Endothelial cell of umbilical vein (primary cell): Measurements from ENCODE around the gene HUWE1. TPM values are rescaled to one million over a fixed set of nuclear protein-coding genes. Genes with fewer than 3 reads are reported as not detected.

Source experiments
- BruUV-seq: library from RNA; stranded (reverse); fragments of 400-500 nt; replicated peaks from 2 replicates; lab custom pipeline; 2021; lab: Mats Ljungman, UMichigan
- CTCF ChIA-PET: fragments of 300-600, 350-600 bp; sonication (Branson Sonifier 250); formaldehyde crosslinking; loops from one replicate; lab custom pipeline; 2021; ENCODE audit warnings: antibody characterized with exemption, inconsistent platforms; lab: Charles Lee
- POLR2A ChIA-PET: fragments of 300-600, 350-600 bp; sonication (Branson Sonifier 250); formaldehyde crosslinking; loops from one replicate; lab custom pipeline; 2021; ENCODE audit warnings: antibody characterized with exemption, inconsistent platforms; lab: Charles Lee
- DNase-seq: peaks from one replicate; pipeline ENCODE4 v3.0.0-alpha.2; 2011; ENCODE audit warnings: low read depth, low spot score
- FAIRE-seq: peaks from 2 replicates; lab custom pipeline; 2011; peaks lifted over from hg19 to GRCh38; lab: Jason Lieb, UNC
- H2AFZ ChIP-seq: 2 replicates; pipeline ENCODE4 v1.6.0; 2012; ENCODE audit warnings: low read depth, low read length, control low read depth, inconsistent platforms
- H3K27ac ChIP-seq: 2 replicates; pipeline ENCODE4 v1.5.1; 2011; ENCODE audit warnings: low read depth, mild to moderate bottlenecking, control low read depth, low read length, moderate library complexity; ENCODE audit not compliant: insufficient read depth
- H3K27me3 ChIP-seq, 2 experiments: 2 replicates each; pipeline versions ENCODE4 v1.6.0 to v1.6.1; 2011; ENCODE audit warnings: low read length in 2 of 2, mixed read lengths in 1 of 2; ENCODE audit not compliant: control insufficient read depth in 2 of 2, insufficient read depth in 2 of 2
- H3K36me3 ChIP-seq, 2 experiments: 2 replicates in 1 of 2; 3 replicates in 1 of 2; pipeline ENCODE4 v1.5.1; 2011; ENCODE audit warnings: low read length in 2 of 2, mild to moderate bottlenecking in 1 of 2, moderate library complexity in 1 of 2; ENCODE audit not compliant: control insufficient read depth in 2 of 2, insufficient read depth in 2 of 2; ENCODE audit errors: extremely low read depth in 1 of 2
- H3K4me1 ChIP-seq: 3 replicates; pipeline ENCODE4 v1.5.1; 2011; ENCODE audit warnings: mild to moderate bottlenecking, low read length; ENCODE audit not compliant: control insufficient read depth, insufficient read depth; ENCODE audit errors: extremely low read depth
- H3K4me2 ChIP-seq: 2 replicates; pipeline ENCODE4 v1.6.1; 2011; ENCODE audit warnings: low read length, control low read depth, mixed read lengths; ENCODE audit not compliant: insufficient read depth
- H3K4me3 ChIP-seq, 3 experiments: fragments of 200-600 bp in 1 of 3; sonication (generic), shearing (Covaris generic) in 1 of 3; replicated peaks in 1 of 3; 2 replicates each; pipeline ENCODE4 v1.5.1; 2011 to 2016; ENCODE audit warnings: control low read depth in 3 of 3, low read length in 3 of 3, mild to moderate bottlenecking in 2 of 3, inconsistent platforms in 1 of 3, low read depth in 1 of 3, moderate library complexity in 1 of 3; ENCODE audit not compliant: insufficient read depth in 1 of 3
- H3K79me2 ChIP-seq: 2 replicates; pipeline ENCODE4 v1.6.0; 2012; ENCODE audit warnings: low read length, inconsistent platforms; ENCODE audit not compliant: control insufficient read depth, insufficient read depth
- H3K9ac ChIP-seq: replicated peaks from 2 replicates; pipeline ENCODE3; 2011; ENCODE audit warnings: low read length, control low read depth; ENCODE audit not compliant: insufficient read depth; ENCODE audit errors: extremely low read depth
- H3K9me1 ChIP-seq: replicated peaks from 3 replicates; pipeline ENCODE4 v1.6.0; 2011; ENCODE audit warnings: mild to moderate bottlenecking, low read length; ENCODE audit not compliant: control insufficient read depth, insufficient read depth; ENCODE audit errors: extremely low read depth
- H3K9me3 ChIP-seq: replicated peaks from 2 replicates; pipeline ENCODE4 v1.5.1; 2012; ENCODE audit warnings: low read length, inconsistent platforms; ENCODE audit not compliant: control insufficient read depth, insufficient read depth
- H4K20me1 ChIP-seq: replicated peaks from 2 replicates; pipeline ENCODE3; 2011; ENCODE audit warnings: mild to moderate bottlenecking, low read length; ENCODE audit not compliant: control insufficient read depth, insufficient read depth; ENCODE audit errors: extremely low read depth
- CTCF ChIP-seq, 2 donors: IDR thresholded peaks; 1 replicate in 1 of 2; 2 replicates in 1 of 2; pipeline ENCODE4 v1.5.1; 2011; ENCODE audit warnings: low read length in 2 of 2, mild to moderate bottlenecking in 2 of 2, moderate library complexity in 2 of 2, control low read depth in 1 of 2, inconsistent platforms in 1 of 2, low read depth in 1 of 2; ENCODE audit not compliant: insufficient read depth in 1 of 2; ENCODE audit errors: extremely low read depth in 1 of 2
- EZH2 ChIP-seq: IDR thresholded peaks from 2 replicates; pipeline ENCODE4 v1.6.1; 2012; ENCODE audit warnings: borderline replicate concordance, low read depth, mild to moderate bottlenecking, moderate library complexity, low read length, inconsistent platforms; ENCODE audit not compliant: severe bottlenecking
- FOS ChIP-seq: IDR thresholded peaks from 2 replicates; pipeline ENCODE4 v1.6.1; 2011; ENCODE audit warnings: mild to moderate bottlenecking, low read length, moderate library complexity, borderline replicate concordance; ENCODE audit not compliant: insufficient read depth
- GATA2 ChIP-seq: IDR thresholded peaks from 2 replicates; pipeline ENCODE4 v1.7.0; 2011; ENCODE audit warnings: low read depth, mild to moderate bottlenecking, moderate library complexity, mixed read lengths, low read length; ENCODE audit not compliant: insufficient read length, insufficient read depth
- JUN ChIP-seq: IDR thresholded peaks from 2 replicates; pipeline ENCODE4 v1.6.1; 2011; ENCODE audit warnings: borderline replicate concordance, low read depth; ENCODE audit not compliant: insufficient read length, insufficient read depth
- MAX ChIP-seq: IDR thresholded peaks from 2 replicates; pipeline ENCODE4 v1.6.1; 2011; ENCODE audit not compliant: insufficient read depth, insufficient read length
- MYC ChIP-seq: IDR thresholded peaks from one replicate; pipeline ENCODE4 v1.6.1; 2011; ENCODE audit warnings: mild to moderate bottlenecking, low read depth, low read length
- POLR2A ChIP-seq: IDR thresholded peaks from 2 replicates; pipeline ENCODE4 v1.6.1; 2012; ENCODE audit warnings: low read depth, mild to moderate bottlenecking, control low read depth, low read length
- POLR2AphosphoS5 ChIP-seq: IDR thresholded peaks from 2 replicates; pipeline ENCODE4 v1.6.1; 2012; ENCODE audit warnings: low read depth, mild to moderate bottlenecking, control low read depth, low read length, moderate library complexity; ENCODE audit not compliant: insufficient read depth
- dilution Hi-C: fragments of 300-500 bp; cut with MboI; formaldehyde crosslinking; loops from one replicate; pipeline ENCODE4 v1.15.0; 2019; ENCODE audit warnings: low sequenced_read_pairs; ENCODE audit not compliant: extremely low pct_ligation_motif_present
- intact Hi-C: fragments of 100-400 bp; cut with micrococcal nuclease; formaldehyde crosslinking; loops from one replicate; pipeline ENCODE4 v1.10.0; 2022
- polyA plus RNA-seq, 4 experiments: library from polyadenylated mRNA; depleted of rRNA in 3 of 4; stranded (reverse) in 3 of 4; unstranded in 1 of 4; fragments of >200 nt; gene quantifications; 2 replicates each; pipeline versions ENCODE4 v1.2.1 to v1.2.3, GENCODE V29; 2011 to 2012; ENCODE audit warnings: missing spikeins in 1 of 4
- total RNA-seq: library from RNA; stranded (reverse); gene quantifications from 2 replicates; pipeline ENCODE4 v1.2.3, GENCODE V29; 2021

Gene HUWE1
- total and polyA plus RNA-seq, 2 donors (not counting 3 experiments of a cell fraction or from before 2014, with no cell fraction given) = 66.6 to 210 TPM

DNA sequence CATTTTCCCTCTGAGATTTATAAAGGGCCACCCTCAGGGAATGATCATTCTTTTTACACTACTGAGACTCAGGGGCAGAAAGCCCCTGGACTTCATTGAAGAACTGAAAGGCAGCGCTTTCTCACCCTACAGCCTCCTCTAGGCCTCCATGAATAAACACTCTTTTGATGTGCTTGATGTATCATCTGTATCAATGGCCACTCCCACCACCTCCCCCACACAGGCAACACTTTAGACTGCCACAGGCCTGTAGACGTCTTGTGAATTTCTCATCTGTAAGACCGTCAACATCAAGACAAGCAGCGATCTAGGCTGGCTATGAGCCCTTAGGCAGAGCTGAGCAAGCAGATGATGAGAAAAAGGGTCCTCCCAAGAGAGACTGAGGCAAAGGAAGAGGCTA is 123.2 kb downstream of the HUWE1 start:
- dilution Hi-C loops = loop anchor here (10.0 kb wide), 1 partner anchor 61 kb away; no protein-coding TSS in a partner anchor
- intact Hi-C loops = no loop called here

More for the DNA sequence above, 123.2 kb downstream of the HUWE1 start:
- DNase-seq (no peak), FAIRE-seq (no peak)
- no peaks in the 10 kb centered on the region for H3K27me3 ChIP-seq
- no peak overlapping the region for H3K27ac ChIP-seq
- POLR2A ChIA-PET = no interaction called here
- no peaks in the 10 kb centered on the region for H4K20me1 ChIP-seq
- H3K4me1 ChIP-seq = no peaks in the 10 kb centered on the region
- no peak overlapping the region for H3K9ac ChIP-seq
- no peaks in the 10 kb centered on the region for H3K9me3 ChIP-seq
- peaks cover 34 to 47% of the 10 kb centered on the region in 2 experiments for H3K36me3 ChIP-seq
- CTCF ChIA-PET = no interaction called here
- no peak overlapping the region for H2AFZ ChIP-seq
- BruUV-seq = no TSS peak
- TF ChIP-seq MYC = no peak
- TF ChIP-seq CTCF (IDR thresholded peaks at IDR 0.05; ENCODE audit: extremely low read depth in 1 of 2, insufficient read depth in 1 of 2, low read depth in 1 of 2, low read length in 2 of 2) = no peak
- TF ChIP-seq POLR2A = no peak
- TF ChIP-seq FOS = no peak
- TF ChIP-seq EZH2 = no peak
- TF ChIP-seq JUN = no peak
- TF ChIP-seq GATA2 = no peak
- no peak for TF ChIP-seq MAX
- TF ChIP-seq POLR2AphosphoS5 = no peak
- no peaks in the 10 kb centered on the region for H3K79me2 ChIP-seq
- H3K4me2 ChIP-seq = no peak overlapping the region
- H3K9me1 ChIP-seq = no peaks in the 10 kb centered on the region
- no peak overlapping the region for H3K4me3 ChIP-seq
